Measurements from ENCODE around the gene ACTG1. TPM values are rescaled to one million over a fixed set of nuclear protein-coding genes. Genes with fewer than 3 reads are reported as not detected.

The ACTG1 gene
- total and polyA plus RNA-seq, 2 of the 13 experiments (the other 11 are each of a cell fraction or from before 2014, with no cell fraction given): 973 to 1,138 TPM

DNA sequence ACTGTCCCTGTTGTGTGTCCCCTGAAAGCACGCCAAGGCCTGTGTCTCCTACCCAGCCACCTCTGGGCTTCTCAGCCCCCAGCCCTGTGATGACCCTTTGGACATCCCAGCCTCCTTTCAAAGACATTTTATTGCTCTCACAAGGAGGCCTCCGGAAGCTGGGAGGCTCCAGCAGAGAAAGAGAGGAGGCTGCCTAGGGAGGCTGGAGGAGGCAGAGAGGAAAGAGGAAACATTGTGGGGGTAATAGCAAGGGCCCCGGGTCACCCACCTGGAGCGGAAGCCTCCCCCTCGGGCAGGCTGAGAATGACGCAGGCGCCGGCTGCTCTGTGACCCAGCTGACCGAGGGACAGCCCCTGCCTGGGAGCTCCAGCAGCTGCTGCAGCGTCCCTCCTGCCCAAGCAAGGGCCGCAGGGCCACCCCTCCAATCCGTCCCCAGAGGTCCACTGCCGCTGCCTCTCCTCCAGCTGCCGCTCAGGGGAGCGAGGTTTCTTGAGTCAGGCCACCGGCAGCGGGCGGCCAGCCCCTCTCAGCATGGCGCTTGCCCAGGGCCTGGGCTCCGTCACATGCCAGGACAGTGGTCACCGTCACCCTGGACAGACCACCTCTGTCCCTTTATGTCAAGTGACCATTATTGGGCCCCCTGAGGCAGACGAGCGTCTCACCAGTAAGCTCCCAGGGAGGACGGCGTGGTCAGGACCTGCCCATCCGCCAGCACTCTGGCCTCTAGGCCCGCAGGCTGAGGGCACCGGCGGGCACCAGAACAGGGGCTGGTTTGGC is 29.3 kb downstream of the ACTG1 start:
- in situ Hi-C loops (cut with HindIII; ENCODE audit: extremely low pct_ligation_motif_present, low pct_unique_long_range_greater_than_20kb): loop anchor here (5.0 kb wide), 2 partner anchors 181 to 226 kb away; no protein-coding TSS in a partner anchor
- TF ChIP-seq ZNF672 (CRISPR knock-in tag; IDR thresholded peaks at IDR 0.05) (no peak), IKZF1 (IDR thresholded peaks at IDR 0.05) (no peak), ZNF343 (CRISPR knock-in tag; IDR thresholded peaks at IDR 0.05) (no peak), ZNF563 (CRISPR knock-in tag; IDR thresholded peaks at IDR 0.05) (no peak), SMAD9 (CRISPR knock-in tag; IDR thresholded peaks at IDR 0.05) (no peak), ZFP37 (CRISPR knock-in tag; IDR thresholded peaks at IDR 0.05; ENCODE audit: borderline replicate concordance) (no peak), MXD4 (CRISPR knock-in tag; IDR thresholded peaks at IDR 0.05) (no peak), NRL (CRISPR knock-in tag; IDR thresholded peaks at IDR 0.05; ENCODE audit: borderline replicate concordance) (no peak), ZNF570 (CRISPR knock-in tag; IDR thresholded peaks at IDR 0.05; ENCODE audit: borderline replicate concordance) (no peak), MED1 (CRISPR knock-in tag; IDR thresholded peaks at IDR 0.05) (no peak)
- TF ChIP-seq, protein P1, sequence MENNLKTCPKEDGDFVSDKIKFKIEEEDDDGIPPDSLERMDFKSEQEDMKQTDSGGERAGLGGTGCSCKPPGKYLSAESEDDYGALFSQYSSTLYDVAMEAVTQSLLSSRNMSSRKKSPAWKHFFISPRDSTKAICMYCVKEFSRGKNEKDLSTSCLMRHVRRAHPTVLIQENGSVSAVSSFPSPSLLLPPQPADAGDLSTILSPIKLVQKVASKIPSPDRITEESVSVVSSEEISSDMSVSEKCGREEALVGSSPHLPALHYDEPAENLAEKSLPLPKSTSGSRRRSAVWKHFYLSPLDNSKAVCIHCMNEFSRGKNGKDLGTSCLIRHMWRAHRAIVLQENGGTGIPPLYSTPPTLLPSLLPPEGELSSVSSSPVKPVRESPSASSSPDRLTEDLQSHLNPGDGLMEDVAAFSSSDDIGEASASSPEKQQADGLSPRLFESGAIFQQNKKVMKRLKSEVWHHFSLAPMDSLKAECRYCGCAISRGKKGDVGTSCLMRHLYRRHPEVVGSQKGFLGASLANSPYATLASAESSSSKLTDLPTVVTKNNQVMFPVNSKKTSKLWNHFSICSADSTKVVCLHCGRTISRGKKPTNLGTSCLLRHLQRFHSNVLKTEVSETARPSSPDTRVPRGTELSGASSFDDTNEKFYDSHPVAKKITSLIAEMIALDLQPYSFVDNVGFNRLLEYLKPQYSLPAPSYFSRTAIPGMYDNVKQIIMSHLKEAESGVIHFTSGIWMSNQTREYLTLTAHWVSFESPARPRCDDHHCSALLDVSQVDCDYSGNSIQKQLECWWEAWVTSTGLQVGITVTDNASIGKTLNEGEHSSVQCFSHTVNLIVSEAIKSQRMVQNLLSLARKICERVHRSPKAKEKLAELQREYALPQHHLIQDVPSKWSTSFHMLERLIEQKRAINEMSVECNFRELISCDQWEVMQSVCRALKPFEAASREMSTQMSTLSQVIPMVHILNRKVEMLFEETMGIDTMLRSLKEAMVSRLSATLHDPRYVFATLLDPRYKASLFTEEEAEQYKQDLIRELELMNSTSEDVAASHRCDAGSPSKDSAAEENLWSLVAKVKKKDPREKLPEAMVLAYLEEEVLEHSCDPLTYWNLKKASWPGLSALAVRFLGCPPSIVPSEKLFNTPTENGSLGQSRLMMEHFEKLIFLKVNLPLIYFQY (CRISPR knock-in tag; IDR thresholded peaks at IDR 0.05; ENCODE audit: borderline replicate concordance): no peak
- TF ChIP-seq, protein P2, sequence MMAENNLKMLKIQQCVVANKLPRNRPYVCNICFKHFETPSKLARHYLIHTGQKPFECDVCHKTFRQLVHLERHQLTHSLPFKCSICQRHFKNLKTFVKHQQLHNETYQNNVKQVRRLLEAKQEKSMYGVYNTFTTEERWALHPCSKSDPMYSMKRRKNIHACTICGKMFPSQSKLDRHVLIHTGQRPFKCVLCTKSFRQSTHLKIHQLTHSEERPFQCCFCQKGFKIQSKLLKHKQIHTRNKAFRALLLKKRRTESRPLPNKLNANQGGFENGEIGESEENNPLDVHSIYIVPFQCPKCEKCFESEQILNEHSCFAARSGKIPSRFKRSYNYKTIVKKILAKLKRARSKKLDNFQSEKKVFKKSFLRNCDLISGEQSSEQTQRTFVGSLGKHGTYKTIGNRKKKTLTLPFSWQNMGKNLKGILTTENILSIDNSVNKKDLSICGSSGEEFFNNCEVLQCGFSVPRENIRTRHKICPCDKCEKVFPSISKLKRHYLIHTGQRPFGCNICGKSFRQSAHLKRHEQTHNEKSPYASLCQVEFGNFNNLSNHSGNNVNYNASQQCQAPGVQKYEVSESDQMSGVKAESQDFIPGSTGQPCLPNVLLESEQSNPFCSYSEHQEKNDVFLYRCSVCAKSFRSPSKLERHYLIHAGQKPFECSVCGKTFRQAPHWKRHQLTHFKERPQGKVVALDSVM (CRISPR knock-in tag; IDR thresholded peaks at IDR 0.05): peak; percentile 68; the same call in 1 of the 2 replicates
- TF ChIP-seq, protein P3, sequence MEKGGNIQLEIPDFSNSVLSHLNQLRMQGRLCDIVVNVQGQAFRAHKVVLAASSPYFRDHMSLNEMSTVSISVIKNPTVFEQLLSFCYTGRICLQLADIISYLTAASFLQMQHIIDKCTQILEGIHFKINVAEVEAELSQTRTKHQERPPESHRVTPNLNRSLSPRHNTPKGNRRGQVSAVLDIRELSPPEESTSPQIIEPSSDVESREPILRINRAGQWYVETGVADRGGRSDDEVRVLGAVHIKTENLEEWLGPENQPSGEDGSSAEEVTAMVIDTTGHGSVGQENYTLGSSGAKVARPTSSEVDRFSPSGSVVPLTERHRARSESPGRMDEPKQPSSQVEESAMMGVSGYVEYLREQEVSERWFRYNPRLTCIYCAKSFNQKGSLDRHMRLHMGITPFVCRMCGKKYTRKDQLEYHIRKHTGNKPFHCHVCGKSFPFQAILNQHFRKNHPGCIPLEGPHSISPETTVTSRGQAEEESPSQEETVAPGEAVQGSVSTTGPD (CRISPR knock-in tag; IDR thresholded peaks at IDR 0.05): no peak

More for the DNA sequence above, 29.3 kb downstream of the ACTG1 start:
- FAIRE-seq (no peak), DNase-seq (ENCODE audit: low spot score) (no peak), ATAC-seq (peak; percentile 20)
- POLR2A ChIA-PET: interaction anchor here (1.4 to 1.6 kb wide), 3 partner anchors 9 to 188 kb away, joined by 3 to 5 read pairs (median 3); no protein-coding TSS in a partner anchor
- Histone ChIP-seq H3K4me2 (ENCODE audit: low read depth, low read length) (peak overlapping the region; percentile 72), H3K36me3 (replicated peaks in 1 of 2; ENCODE audit: control insufficient read depth in 1 of 2, insufficient read depth in 2 of 2, low read length in 2 of 2) (no peaks in the 10 kb centered on the region), H2AFZ (ENCODE audit: low read length) (no peak overlapping the region), H3K9me3 (ENCODE audit: low read length) (no peaks in the 10 kb centered on the region), H3K27me3 (ENCODE audit: control insufficient read depth in 1 of 2, insufficient read depth in 2 of 2, low read length in 2 of 2) (peaks cover 5 to 44% of the 10 kb centered on the region in 2 experiments; a peak in 4 of 5 replicates), H3K4me1 (ENCODE audit: insufficient read depth, low read length) (peaks cover 51% of the 10 kb centered on the region), H3K27ac (ENCODE audit: extremely low read length, insufficient read depth, low read length) (no peak overlapping the region), H3K4me3 (replicated peaks in 1 of 3; ENCODE audit: insufficient read depth in 1 of 3, low read depth in 2 of 3, low read length in 3 of 3) (peak overlapping the region in 1 of 3 experiments; percentile 62; a peak in 2 of 6 replicates), H3K9ac (ENCODE audit: insufficient read depth, low read depth, low read length) (no peak overlapping the region), H3K79me2 (ENCODE audit: insufficient read depth, low read length) (no peaks in the 10 kb centered on the region), H4K20me1 (ENCODE audit: insufficient read depth, low read length) (no peaks in the 10 kb centered on the region)
- intact Hi-C loops (cut with micrococcal nuclease; ENCODE audit: unreplicated experiment): loop anchor here (5.0 kb wide), 2 partner anchors 81 to 186 kb away; partner anchors contain the start of gene SLC38A10
- WGBS (ENCODE audit: low lambda C conversion rate): 38% methylated on average over 20 of the region's 29 CpGs
- no TSS peak for BruUV-seq (replicated peaks)
- CTCF ChIA-PET (ENCODE audit: low intra/inter-chr PET ratio, low total read pairs): interaction anchor here (1.2 to 1.5 kb wide), 5 partner anchors 42 to 230 kb away, joined by 6 to 17 read pairs (median 6); no protein-coding TSS in a partner anchor
